Thyroid gland (tissue), 4 donors: ENCODE data around the gene ALPG. TPM values are rescaled to one million over a fixed set of nuclear protein-coding genes. Genes with fewer than 3 reads are reported as not detected.
A peak's percentile ranks its signal among the peaks of the same experiment; 100 is the strongest.

Experiments used
- DNase-seq, 2 donors: peaks; one replicate each; pipeline ENCODE4 v3.0.0-alpha.2; 2019
- H3K27ac ChIP-seq, 3 donors: fragments of 200-600 bp; sonication (generic); 1 replicate in 2 of 3; 2 replicates in 1 of 3; pipeline ENCODE4 v1.5.1; 2016 to 2019; ENCODE audit warnings: mild to moderate bottlenecking in 1 of 3, moderate library complexity in 1 of 3
- H3K27me3 ChIP-seq: fragments of 200-600 bp; sonication (generic); one replicate; pipeline ENCODE4 v1.5.1; 2019
- H3K36me3 ChIP-seq, 2 donors: fragments of 200-600 bp; sonication (generic); one replicate each; pipeline ENCODE4 v1.5.1; 2016 to 2019
- H3K4me1 ChIP-seq, 2 donors: fragments of 200-600 bp; sonication (generic); one replicate each; pipeline ENCODE4 v1.5.1; 2017 to 2019
- H3K4me3 ChIP-seq, 3 donors: fragments of 200-600 bp; sonication (generic); replicated peaks in 1 of 3; 1 replicate in 2 of 3; 2 replicates in 1 of 3; pipeline ENCODE4 v1.5.1; 2016; ENCODE audit warnings: mild to moderate bottlenecking in 1 of 3
- H3K9me3 ChIP-seq: fragments of 200-600 bp; sonication (generic); one replicate; pipeline ENCODE4 v1.5.1; 2017
- POLR2A ChIP-seq, 2 donors: fragments of 450-650 bp; IDR thresholded peaks; one replicate each; pipeline ENCODE4 v1.6.1; 2017; ENCODE audit warnings: antibody characterized with exemption in 2 of 2, mild to moderate bottlenecking in 2 of 2, moderate library complexity in 1 of 2
- WGBS, 2 donors: methylation state at CpG; one replicate each; pipeline ENCODE4 v1.1.5; 2017; 5-methylcytosine and 5-hydroxymethylcytosine counted together
- intact Hi-C: fragments of 100-400 bp; cut with DNase I; formaldehyde crosslinking; loops from one replicate; pipeline ENCODE4 v1.15.1; 2023
- total RNA-seq, 4 donors: library from RNA; depleted of rRNA; stranded (reverse); fragments of >200 nt; gene quantifications; one replicate each; pipeline ENCODE4 v1.2.3, GENCODE V29; 2016
- TF ChIP-seq, protein P1 (sequence below), 6 experiments: fragments of 200-600 bp in 3 of 6; fragments of 450-650 bp in 3 of 6; sonication (generic) in 3 of 6; IDR thresholded peaks; one replicate each; pipeline ENCODE4 v1.5.1; 2016 to 2019; ENCODE audit warnings: antibody characterized with exemption in 6 of 6, mild to moderate bottlenecking in 2 of 6, inconsistent platforms in 1 of 6, moderate library complexity in 1 of 6

The ALPG gene
- total RNA-seq, 4 donors from 2014 or later, result not detected

DNA sequence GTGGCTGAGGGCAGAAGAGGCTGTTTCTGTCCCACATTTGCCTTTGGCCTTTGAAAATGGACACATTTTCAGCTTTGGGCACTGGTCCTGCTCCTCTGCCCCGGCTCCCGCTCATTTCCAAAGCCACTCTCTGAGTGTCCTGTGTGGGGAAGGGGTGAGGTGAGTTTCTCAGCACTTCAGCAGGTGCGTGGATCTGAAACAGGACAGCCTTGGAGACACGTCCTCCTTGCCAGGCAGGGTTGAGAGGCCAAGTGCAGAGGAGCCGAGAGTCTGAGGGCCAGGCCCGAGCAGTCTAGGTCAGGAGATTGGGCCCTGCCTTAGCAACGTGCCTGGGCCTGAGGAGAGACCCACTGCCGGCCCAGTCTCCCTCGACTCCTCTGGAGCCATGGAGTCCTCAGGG lies 27.4 kb downstream of the ALPG start:
- Histone ChIP-seq H3K27me3 (no peaks in the 10 kb centered on the region), H3K4me1 (peaks cover 0 to 8% of the 10 kb centered on the region in 2 donors), H3K9me3 (no peaks in the 10 kb centered on the region), H3K36me3 (no peaks in the 10 kb centered on the region), H3K4me3 (no peak overlapping the region), H3K27ac (peak overlapping the region; percentile 33 to 69 (median 57))
- intact Hi-C loops, result no loop called here
- TF ChIP-seq, protein P1, sequence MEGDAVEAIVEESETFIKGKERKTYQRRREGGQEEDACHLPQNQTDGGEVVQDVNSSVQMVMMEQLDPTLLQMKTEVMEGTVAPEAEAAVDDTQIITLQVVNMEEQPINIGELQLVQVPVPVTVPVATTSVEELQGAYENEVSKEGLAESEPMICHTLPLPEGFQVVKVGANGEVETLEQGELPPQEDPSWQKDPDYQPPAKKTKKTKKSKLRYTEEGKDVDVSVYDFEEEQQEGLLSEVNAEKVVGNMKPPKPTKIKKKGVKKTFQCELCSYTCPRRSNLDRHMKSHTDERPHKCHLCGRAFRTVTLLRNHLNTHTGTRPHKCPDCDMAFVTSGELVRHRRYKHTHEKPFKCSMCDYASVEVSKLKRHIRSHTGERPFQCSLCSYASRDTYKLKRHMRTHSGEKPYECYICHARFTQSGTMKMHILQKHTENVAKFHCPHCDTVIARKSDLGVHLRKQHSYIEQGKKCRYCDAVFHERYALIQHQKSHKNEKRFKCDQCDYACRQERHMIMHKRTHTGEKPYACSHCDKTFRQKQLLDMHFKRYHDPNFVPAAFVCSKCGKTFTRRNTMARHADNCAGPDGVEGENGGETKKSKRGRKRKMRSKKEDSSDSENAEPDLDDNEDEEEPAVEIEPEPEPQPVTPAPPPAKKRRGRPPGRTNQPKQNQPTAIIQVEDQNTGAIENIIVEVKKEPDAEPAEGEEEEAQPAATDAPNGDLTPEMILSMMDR (IDR thresholded peaks at IDR 0.05), result peak in 2 of 6 experiments; percentile 11 to 15
- TF ChIP-seq POLR2A (IDR thresholded peaks at IDR 0.05), result no peak
- peak; percentile 17 to 27 for DNase-seq
- WGBS, 2 donors, result 70 to 75% methylated on average over 5 to 9 of the region's 9 CpGs

DNA sequence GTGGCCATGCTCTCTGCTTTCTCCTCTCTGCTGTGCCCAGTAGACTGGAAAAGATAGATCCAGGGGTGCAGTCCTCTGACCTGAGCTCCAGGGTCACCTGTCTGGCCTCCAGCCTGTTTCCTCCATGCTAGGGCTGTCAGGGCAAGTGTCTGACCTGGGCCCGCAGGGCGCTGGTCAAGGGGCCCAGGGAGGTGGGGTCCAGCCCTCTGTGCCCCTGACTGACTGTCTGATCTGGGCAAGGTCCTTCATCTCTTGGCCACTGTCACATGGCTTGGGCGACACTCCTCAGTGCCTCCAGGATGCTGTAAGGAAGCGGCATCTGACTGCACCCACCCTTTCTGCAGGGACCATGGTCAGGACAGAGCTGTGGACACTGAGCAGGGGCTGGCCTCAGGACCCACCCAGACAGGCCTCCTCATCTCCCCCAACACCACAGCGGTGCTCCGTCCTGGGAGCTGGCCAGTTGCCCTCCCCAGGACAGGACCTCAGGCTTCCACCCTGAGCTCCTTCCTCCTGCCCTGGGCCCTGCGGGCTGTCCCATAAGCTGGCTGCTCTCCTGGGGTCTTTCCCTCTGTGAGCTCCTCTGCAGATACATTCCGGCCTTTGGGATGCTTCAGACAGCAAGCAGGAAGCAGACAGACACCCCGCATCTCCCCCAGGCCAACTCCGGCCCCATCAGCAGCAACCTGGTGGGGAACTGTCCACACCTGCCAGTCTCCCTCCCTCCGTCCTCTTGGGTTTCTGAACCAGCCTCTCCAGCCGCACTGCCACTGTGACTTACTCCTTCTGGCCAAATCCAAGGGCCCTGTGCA lies 28.1 kb downstream of the ALPG start:
- peak overlapping the region; percentile 33 to 69 (median 57) for H3K27ac ChIP-seq
- no peaks in the 10 kb centered on the region for H3K36me3 ChIP-seq
- H3K4me3 ChIP-seq, result no peak overlapping the region
- no peaks in the 10 kb centered on the region for H3K27me3 ChIP-seq
- intact Hi-C loops, result loop anchor here (5.0 kb wide), 1 partner anchor 577 kb away; no protein-coding TSS in a partner anchor
- H3K9me3 ChIP-seq, result no peaks in the 10 kb centered on the region
- no peak for TF ChIP-seq POLR2A (IDR thresholded peaks at IDR 0.05)
- TF ChIP-seq, protein P1 (IDR thresholded peaks at IDR 0.05), result no peak
- 88 to 93% methylated on average over 6 to 8 of the region's 12 CpGs for WGBS, 2 donors
- no peak for DNase-seq
- peaks cover 0 to 8% of the 10 kb centered on the region in 2 donors for H3K4me1 ChIP-seq

DNA sequence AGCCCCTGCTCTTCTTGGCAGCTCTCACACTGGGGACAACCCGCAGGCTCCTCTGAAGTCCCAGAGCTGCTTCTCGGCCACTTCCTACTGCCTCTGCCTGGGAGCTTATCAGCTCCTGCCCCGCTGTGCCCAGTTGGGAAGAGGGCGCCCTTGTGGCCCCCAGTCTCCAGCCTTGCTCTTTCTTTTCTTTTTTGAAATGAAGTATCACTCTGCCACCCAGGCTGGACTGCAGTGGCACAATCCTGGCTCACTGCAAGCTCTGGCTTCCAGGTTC lies 28.7 kb downstream of the ALPG start:
- DNase-seq, result no peak
- TF ChIP-seq POLR2A (IDR thresholded peaks at IDR 0.05), result no peak
- TF ChIP-seq, protein P1 (IDR thresholded peaks at IDR 0.05), result no peak
- Histone ChIP-seq H3K9me3 (no peaks in the 10 kb centered on the region), H3K36me3 (no peaks in the 10 kb centered on the region), H3K4me3 (no peak overlapping the region), H3K27me3 (no peaks in the 10 kb centered on the region), H3K27ac (no peak overlapping the region), H3K4me1 (peaks cover 0 to 8% of the 10 kb centered on the region in 2 donors)
- WGBS, 2 donors, result 84 to 91% methylated on average over 4 of the region's 4 CpGs
- intact Hi-C loops, result loop anchor here (5.0 kb wide), 1 partner anchor 578 kb away; no protein-coding TSS in a partner anchor

DNA sequence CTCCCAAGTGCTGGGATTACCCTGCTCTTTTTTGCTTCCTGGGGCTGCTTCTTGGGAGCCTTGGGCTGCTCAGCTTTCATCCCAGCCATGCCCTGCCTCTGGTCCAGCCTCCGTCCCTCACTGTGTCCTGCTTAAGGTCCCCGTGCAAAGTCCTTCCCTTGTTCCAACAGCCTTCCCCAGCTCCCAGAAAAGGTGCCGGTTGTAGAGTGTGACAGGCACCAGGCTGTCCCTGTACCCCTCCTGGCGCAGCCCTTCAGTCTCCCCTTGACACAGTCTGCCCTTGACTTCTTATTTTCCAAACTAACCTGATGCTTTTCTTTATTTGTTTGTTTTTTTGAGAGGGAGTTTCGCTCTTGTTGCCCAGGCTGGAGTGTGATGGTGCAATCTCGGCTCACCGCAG lies 29.2 kb downstream of the ALPG start:
- Histone ChIP-seq H3K4me1 (peaks cover 0 to 8% of the 10 kb centered on the region in 2 donors), H3K27me3 (no peaks in the 10 kb centered on the region), H3K4me3 (no peak overlapping the region), H3K36me3 (no peaks in the 10 kb centered on the region), H3K27ac (no peak overlapping the region), H3K9me3 (no peaks in the 10 kb centered on the region)
- TF ChIP-seq, protein P1 (IDR thresholded peaks at IDR 0.05), result no peak
- TF ChIP-seq POLR2A (IDR thresholded peaks at IDR 0.05), result no peak
- intact Hi-C loops, result loop anchor here (5.0 kb wide), 1 partner anchor 579 kb away; no protein-coding TSS in a partner anchor
- WGBS, 2 donors, result 90 to 92% methylated on average over 7 of the region's 7 CpGs
- no peak for DNase-seq
